A172 (cell line): ENCODE measurements around the gene SP1. TPM values are rescaled to one million over a fixed set of nuclear protein-coding genes. Genes with fewer than 3 reads are reported as not detected.
"Not testable (repeated sequence)": the region's sequence is repeated elsewhere in the genome, so short reads cannot be mapped to it uniquely, and the experiment has no call there.

Experiments used
- DNase-seq: peaks from one replicate; pipeline ENCODE4 v3.0.0-alpha.2; 2015; ENCODE audit warnings: low spot score
- total RNA-seq: library from RNA; depleted of rRNA; stranded (reverse); fragments of >200 nt; shearing (Covaris generic); gene quantifications from 2 replicates; pipeline ENCODE4 v1.2.3, GENCODE V29; 2014; rRNA removed

SP1 gene
- 30.2 and 32.8 TPM in 2 replicates for total RNA-seq

DNA sequence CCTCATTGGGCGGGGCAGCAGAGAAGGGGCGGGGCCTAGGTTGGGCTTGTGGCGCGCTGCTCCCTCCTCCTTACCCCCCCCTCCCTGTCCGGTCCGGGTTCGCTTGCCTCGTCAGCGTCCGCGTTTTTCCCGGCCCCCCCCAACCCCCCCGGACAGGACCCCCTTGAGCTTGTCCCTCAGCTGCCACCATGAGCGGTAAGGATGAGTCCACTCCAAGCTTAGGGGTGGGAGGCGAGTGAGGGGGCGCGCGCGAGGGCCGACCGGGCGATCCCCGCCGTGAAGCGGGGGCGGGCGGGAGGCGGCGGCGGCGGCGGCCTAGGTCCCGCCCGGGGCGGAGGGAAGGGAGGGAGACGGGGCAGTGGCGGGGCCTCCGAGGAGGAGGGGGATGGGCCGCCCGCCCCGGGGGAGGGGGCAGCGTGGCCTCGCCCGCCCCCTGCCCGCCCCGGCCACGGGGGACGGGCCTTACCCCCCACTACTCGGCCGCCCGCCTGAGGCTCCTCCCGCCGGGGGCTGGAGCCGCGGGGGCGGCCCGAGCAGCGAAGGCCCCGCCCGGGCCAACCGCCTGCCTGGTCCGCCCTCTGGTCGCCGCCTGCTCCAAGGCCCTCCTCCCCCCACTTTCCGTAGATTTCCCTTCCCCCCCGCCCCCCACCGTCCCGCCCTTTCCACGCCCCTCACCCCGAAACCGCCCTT lies at the start of gene SP1:
TSS of gene SP1 (plus strand) at position 73 of the 690 bp plus-strand sequence. CDS start at position 189, 116 bp downstream.
- peak; percentile 80 for DNase-seq

DNA sequence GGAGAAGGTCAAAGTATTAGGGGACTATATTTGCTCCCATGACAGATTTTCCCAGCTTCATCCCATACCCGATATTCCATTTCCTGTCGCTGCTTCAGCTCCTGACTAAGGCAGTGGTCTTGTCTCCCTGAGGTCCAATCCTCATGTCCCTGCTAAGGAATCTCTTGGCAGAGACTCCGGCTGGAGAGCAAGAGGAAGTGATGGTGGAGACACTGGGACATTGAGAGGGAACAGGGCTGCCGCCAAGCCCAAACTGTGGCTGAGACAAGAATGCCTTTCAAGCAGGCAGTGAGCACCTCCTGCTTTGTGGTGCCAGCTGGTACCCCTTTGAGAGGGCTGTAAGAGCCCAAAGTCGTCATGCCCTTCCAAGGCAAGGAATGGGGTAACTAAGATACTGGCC lies 49.3 kb upstream of the SP1 start:
- no peak for DNase-seq

DNA sequence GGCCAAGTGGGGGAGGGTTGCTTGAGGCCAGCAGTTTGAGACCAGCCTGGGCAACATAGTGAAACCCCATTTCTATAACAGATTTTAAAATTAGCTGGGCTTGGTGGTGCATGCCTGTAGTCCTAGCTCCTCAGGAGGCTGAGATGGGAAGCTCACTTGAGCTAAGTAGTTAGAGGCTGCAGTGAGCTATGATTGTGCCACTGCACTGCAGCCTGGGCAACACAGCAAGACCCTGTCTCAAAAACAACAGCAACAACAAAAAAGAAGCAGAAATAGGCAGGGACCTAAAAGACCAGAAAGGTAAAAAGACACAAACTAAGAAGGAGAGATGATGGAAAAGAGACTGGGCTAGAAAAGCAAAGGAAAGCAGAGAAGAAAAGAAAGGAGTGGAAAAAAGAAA lies 47.6 kb upstream of the SP1 start:
- DNase-seq: not testable (repeated sequence)

DNA sequence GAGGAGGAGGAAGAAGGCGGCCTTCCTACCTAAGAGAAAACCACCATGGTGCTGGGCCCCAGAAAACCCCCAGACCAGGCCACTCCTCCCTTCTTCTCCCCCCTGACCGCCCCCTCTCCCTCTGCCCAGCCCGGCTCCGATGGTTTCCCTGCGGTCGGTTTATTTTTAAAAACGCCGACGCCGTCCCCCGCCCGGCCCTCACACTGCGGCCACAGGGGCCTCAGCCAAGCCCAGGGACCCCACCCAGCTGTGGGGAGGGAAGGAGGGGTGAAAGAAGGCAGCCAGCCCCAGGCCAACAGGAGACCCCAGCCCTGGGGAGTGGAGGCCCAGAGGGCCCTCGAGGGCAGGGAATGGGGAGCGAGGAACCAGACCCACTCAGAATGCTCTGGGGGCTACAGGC lies 47.2 kb upstream of the SP1 start:
- DNase-seq: no peak

DNA sequence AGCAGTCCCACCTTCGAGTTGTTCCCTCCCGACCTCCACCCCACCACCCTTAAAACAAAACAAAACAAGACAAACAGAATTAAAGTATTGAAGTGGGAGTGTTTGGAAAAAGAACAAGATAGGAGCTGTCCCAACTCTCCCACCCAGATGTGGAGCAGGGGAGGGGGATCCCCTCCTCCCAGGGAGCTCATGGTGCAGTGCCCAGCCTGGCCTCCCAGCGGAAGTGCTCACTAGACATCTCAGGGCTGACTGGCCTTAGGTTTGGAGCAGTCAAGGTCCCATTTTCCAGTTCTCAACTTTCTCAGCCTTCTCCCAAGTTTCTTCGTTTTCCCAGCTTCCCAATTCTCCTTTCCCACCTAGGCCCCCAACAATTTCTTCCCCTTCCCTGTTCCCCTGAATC lies 46.7 kb upstream of the SP1 start:
- no peak for DNase-seq

DNA sequence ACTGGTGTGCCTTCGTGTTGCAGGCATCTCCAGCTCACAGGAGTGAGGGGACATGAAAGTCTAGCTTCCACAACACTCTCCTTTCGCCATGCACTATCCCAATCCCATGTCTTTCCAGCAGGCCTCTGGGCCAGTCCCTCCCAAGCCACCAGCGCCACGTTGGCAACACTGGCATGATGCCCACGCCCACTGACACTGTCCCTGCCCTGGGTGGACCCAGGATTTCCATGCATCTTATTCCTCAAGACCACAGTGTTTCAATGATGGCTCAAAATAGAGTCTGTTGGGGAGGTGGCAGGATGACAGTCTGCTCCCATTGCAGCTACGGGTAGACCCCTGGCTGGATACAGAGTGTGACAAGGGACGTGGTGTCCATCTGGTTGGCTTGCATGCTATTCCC lies 46.1 kb upstream of the SP1 start:
- no peak for DNase-seq

DNA sequence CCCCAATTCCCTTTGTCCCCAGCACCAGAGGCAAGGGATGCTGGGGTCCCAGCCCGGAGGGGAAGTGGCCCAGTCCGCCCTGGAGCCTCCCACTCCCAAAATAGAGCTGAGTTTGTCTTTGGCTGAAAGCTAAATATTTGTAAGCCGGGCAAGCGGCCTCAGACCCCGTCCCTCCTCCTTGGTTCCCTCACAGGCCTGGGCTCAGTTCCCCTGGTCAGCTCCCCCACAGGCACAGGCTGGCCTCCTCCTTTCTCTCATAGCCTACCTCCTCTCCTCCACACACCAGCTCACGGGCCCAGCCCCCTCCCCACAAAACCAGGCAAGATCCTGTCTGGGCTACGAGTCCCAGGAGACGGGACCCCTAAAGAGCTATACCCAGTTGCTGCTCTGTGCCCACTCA lies 45.2 kb upstream of the SP1 start:
- no peak for DNase-seq

DNA sequence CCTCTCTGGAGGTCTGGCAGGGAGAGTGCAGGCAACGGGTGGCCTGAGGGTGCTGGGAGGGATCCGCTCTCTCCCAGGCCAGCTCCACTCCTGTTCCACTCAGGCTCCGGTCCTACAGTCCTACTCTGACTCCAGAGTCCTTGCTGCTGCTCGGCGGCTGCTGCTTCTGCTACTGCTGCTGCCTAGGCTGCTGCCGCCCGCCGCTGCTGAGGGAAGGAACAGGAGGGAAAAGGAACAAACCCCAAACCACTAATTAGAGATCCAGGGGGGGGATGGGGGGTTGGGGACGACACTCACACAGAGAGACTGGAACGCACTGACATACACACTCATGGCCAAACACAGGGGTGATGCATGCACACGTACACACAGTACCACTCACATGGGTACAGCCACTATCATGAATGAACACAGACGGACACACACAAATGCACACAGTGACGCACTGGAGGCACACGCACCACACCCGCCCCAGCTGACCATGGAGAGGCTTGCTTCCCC lies 43.7 kb upstream of the SP1 start, which contains the start of gene SP7:
TSS of gene SP7 (minus strand) at position 174 of the 501 bp plus-strand sequence. CDS start 708 bp downstream, outside the sequence.
- DNase-seq: no peak

DNA sequence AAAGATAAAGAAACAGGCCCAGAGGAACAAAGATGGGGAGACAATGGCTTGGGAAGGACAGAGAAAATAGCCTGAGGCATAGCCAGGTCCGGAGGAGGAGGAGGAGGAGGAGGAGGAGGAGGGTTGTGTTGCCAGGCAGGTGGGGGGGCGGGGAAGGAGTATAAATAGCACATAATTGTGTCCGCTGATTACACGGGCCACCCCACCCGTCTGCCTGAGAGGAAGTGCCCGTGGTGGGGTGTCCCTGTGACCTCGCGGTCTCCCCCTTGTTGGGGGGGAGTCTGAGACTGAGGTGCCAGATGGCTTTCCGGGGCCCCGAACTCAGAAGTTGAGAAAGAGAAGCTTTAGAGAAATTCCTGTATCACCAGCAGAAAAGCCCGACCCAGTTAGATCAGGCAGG lies 42.0 kb upstream of the SP1 start:
- no peak for DNase-seq

DNA sequence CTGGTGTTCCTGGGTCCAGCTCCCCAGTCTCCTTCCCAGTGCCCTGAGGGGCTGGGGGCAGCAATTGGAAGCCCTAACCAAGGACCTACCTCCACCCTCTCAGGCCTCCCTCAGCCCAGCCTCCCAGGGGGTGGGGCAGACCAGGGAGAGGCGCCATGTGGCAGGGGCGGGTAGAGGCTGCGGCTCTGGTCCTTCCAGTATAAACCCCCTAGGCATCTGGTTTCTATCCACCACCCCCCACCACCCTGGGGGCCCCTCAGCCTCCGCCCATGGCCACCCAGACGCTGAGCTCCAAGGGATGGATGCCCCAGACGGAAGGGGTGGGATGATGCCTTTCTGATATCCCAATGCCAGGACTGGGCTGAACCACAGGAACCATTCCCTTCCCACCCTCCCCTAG lies 41.1 kb upstream of the SP1 start:
- DNase-seq: no peak

DNA sequence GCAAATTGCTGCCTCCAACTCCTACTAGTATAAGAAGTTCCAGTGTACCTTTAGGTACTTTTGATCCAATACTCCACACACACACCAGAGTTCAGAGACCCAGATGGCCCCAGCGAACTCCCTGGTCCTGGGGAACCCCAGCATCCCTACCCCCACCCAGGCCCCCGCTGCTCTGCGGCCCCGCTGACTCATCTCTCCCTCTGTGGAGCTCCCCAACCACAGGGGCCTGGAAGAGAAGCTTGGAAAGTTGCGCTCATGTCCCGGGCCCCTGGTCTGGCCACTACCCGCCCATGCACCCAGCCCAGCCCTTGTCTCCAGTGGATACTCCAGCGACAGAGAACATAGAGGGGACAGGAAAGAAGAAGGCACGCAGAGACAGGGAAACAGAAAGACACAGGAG lies 39.6 kb upstream of the SP1 start:
- DNase-seq: no peak

DNA sequence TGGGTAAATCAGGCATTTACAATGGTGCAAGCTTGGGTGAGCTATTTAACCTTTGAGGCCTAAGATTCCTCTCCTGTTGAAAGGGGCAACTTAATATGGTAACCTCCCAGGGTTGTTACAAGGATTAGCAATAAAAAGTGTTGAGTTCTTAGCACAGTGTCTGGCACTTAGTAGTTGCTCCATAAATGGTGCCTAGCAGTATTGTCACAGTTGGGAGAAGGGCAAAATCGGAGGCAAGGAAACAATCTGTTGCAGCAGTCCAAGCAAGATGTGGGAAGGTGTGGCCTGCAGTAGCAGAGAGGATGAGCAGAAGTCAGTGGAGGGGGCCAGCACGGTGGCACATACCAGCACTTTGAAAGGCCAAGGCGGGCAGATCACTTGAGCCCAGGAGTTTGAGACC lies 36.5 kb upstream of the SP1 start:
- DNase-seq: no peak

DNA sequence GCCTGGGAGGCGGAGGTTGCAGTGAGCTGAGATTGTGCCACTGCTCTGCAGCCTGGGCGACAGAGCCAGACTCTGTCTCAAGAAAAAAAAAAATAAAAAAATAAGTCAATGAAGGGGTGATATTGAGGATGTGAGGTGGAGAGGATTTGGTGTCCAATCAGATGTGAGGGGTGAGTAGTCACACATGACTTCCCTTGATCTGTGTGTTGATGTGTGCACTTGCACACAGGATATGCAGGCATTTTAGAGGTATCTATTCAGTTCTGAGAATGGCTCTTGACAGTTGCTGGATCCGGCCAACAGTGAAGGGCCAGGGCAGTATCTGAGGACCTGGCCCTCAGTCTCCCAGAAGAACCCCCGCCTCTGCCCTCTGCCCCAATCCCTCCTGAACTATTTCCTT lies 36.0 kb upstream of the SP1 start:
- DNase-seq: no peak

DNA sequence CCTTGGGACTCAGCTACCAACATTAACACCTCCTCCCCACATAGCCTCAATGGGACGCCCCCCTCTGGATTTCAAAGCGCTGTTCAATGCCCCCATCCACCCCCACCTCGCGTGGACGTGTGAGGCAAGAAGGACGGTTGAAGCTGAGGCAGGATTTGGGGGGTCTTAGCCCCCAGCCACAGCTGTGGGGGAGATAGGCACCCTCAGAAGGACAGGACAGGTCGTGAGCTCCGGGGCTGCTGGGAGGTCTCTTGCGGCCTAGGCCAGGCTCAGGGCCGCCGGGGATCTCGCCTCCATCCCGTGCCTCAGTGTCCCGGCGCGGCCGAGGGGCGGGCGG lies 35.5 kb upstream of the SP1 start:
- DNase-seq: no peak

DNA sequence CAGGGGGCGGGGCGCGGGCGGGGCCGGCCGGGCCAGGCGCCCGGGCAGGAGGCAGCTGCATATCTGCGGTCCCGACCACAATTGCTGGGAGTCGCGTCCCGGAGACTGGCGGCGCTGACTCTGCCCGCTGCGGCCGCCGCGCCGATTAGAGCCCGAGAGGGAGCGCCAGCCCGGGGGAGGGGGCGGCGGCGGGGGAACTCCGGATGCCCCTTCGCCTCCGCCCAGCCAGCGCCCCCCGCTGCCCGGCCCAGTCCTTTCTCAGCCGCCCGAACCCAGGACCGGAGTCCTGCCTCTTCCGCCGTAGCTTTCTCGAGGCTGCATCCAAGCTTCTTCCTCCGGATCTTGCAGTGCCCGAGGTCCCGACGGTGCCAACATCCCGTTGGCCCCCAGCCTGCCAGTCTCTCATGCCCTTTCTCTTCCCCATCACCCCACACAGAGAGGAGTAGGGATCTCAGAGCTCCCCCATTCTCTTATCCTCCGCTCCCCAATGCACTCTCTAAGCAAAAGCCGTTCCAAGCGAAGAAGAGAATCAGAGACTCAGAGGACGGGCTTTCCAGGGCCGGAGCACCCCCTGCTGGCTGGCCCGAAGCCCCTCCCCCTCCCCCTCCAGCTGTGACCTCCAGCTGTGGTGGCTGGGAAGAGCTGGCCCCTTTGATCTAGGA lies 35.0 kb upstream of the SP1 start:
- peak; percentile 55 for DNase-seq

DNA sequence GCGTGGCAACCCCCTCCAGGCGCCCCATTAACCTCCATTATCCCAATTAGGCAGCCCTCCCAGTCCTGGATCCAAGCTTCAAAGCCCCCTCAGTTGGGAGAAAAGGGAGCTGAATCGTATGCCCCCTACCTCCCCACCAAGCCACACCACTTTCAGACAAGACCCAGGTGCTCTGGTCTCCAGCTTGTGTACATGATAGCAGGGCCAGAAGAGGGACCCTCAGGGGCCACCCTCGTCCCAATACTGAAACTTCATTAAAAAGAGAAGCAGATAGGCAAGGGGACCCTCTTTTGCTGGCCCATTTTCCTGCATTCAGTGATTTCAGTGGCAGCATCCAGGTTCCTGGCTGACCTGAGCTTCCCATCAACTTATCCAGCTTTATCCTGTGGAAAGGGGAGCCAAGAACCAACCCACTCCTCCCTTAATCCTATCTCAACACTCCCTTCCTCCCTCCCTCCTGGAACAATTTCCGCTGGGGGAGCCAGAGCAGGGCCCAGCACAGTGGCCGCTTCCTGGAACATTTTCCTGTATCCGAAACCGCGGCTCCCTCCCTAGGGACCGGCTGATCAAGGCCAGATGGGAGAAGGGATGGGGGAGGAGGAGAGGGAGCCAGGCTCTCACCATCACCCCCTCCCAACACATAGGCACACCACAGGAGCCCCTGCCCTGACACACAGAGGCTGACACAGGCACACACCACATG lies 34.3 kb upstream of the SP1 start:
- DNase-seq: no peak

DNA sequence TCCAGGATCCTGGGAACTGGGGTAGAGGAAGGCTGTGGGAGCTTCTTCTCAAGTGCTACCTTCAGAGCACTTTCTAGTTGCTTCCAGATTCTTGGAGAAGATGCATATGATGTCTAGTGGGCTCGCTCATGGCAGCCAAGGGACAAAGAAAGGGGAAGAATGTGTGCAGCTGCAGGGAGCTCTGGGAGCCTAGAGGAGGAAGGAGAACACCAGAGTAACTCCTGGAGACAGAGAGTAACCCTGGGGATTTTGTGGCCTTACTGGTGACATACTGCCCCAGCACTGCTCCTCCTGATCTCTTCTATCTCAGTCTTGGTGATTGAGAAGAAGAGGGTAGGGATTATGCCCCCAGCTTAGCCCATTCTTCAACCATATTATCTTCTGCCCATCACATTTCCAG lies 33.5 kb upstream of the SP1 start:
- DNase-seq: no peak

DNA sequence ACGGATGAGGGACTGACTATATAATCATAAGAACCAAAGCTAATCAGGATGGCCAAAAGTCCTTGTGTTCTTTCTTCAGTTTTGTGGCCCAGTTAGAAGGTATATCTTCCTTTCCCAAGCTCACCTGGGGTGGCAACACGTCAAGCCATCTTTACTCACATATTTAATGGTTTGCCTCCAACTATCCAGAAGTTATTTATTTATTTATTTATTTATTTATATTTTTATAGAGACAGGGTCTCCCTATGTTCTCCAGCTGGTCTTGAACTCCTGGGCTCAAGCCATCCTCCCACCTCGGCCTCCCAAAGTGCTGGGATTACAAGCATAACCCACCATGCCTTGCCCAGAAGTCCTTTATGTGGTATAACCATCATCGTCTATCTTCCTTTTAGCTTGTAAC lies 32.1 kb upstream of the SP1 start:
- DNase-seq: no peak

DNA sequence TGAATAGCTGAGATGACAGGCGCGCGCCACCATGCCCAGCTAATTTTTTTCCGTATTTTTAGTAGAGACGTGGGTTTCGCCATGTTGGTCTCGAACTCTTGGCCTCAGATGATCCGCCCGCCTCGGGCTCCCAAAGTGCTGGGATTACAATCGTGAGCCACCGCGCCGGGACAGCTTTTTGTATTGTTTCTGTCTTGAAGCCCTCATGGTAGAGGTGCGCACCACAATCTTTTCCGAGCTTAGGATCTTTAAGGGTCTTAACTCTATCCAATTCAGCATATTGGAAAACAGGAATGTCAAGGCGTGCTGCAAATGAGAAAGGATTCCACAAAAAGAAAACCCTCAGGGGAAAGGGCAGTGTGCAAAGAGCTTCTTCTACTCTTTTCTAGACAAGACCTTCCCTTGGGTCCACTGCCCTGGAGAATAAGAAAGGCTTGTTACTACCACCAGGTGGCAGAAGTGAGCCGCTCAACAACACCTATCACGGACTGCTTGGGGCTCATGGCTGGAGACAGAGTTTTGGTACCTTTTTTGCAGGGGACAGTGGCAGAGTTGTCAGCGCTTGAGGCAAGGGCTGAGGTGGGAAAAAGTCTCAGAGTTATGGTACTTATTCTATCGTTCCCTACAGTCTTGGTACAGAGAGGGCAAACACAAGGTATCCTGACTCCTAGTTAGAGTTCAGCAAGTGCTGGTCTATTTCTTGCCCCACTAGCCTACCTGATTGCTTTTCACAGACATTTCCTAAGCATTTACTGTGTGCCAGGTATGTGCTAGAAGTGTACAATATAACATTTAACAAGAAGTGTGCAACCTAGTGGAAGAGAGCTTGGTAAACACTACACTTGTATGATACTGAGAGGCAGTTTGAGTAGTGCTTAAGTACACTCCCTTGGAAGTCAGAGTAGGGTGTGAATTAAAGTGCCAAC lies 27.4 kb upstream of the SP1 start:
- peak; percentile 76 for DNase-seq

DNA sequence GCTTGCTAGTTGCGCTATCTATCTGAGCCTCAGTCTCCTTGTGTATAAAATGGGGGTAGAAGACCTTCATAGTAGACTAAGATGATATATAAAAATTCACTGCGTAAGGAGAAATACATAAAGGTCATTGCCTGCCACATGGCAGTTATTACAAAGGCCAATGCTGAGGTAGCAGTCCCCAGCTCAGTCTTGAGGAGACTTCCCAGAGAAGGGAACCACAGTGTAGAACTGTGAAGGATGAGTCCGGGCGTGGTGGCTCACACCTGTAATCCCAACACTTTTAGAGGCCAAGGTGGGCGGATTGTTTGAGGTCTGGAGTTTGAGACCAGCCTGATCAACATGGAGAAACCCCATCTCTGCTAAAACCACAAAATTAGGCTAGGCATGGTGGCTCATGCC lies 26.7 kb upstream of the SP1 start:
- no peak for DNase-seq

DNA sequence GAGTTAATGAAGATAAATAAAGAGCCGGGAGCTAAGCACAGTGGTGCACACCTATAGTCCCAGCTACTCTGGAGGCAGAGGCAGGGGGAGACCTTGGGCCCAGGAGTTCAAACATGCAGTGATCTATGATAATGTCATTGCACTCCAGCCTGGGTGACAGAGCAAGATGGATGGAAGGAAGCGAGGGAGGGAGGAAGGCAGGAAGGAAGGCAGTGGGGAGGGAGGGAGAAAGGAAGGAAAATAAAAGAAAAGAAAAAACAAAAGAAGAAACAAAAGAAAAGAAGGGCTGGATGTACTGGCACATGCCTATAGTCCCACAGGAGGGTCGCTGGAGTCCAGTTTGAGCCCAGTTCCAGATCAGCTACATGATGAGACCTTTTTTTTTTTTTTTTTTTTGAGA lies 24.9 kb upstream of the SP1 start:
- no peak for DNase-seq
